WTC11 (cell line): ENCODE data around the gene VPS4B. TPM values are rescaled to one million over a fixed set of nuclear protein-coding genes. Genes with fewer than 3 reads are reported as not detected.

ENCODE experiments used
- ATAC-seq: fragments of 200-7000 bp; cut with Tn5 transposase; 2 replicates; pipeline ENCODE4 v1.10.0; 2021; ENCODE audit warnings: mild to moderate bottlenecking, moderate library complexity
- CTCF ChIA-PET: fragments of 300-600 bp; sonication (Branson Sonifier 250); formaldehyde crosslinking; loops from one replicate; lab custom pipeline; 2021; ENCODE audit warnings: antibody characterized with exemption; lab: Charles Lee
- POLR2A ChIA-PET: fragments of 350-600 bp; sonication (Branson Sonifier 250); formaldehyde crosslinking; loops from one replicate; lab custom pipeline; 2021; ENCODE audit warnings: antibody characterized with exemption; lab: Charles Lee
- DNase-seq: peaks from one replicate; pipeline ENCODE4 v3.0.0; 2021; ENCODE audit warnings: low spot score
- H3K27ac Mint-ChIP-seq: 2 replicates; pipeline ENCODE4 v1.8.0; 2021; ENCODE audit warnings: mixed read lengths
- H3K27me3 Mint-ChIP-seq: 2 replicates; pipeline ENCODE4 v1.8.0; 2021; ENCODE audit warnings: low read depth, mild to moderate bottlenecking, moderate library complexity, mixed read lengths
- H3K36me3 Mint-ChIP-seq: 2 replicates; pipeline ENCODE4 v1.8.0; 2021; ENCODE audit warnings: mixed read lengths
- H3K4me1 Mint-ChIP-seq: 2 replicates; pipeline ENCODE4 v1.8.0; 2022; ENCODE audit warnings: mixed read lengths
- H3K4me3 Mint-ChIP-seq: 2 replicates; pipeline ENCODE4 v1.8.0; 2021; ENCODE audit warnings: mild to moderate bottlenecking, moderate library complexity, mixed read lengths
- H3K9me3 Mint-ChIP-seq: 2 replicates; pipeline ENCODE4 v1.8.0; 2021; ENCODE audit warnings: mixed read lengths
- GRHL2 ChIP-seq: fragments of 250-450 bp; sonication (Bioruptor Pico); IDR thresholded peaks from 2 replicates; pipeline ENCODE4 v1.8.0; 2022; ENCODE audit warnings: mild to moderate bottlenecking, moderate library complexity; ENCODE audit not compliant: insufficient replicate concordance, severe bottlenecking
- MYBL2 ChIP-seq: sonication (generic); formaldehyde crosslinking; IDR thresholded peaks from 2 replicates; pipeline ENCODE4 v1.8.1; 2023; ENCODE audit warnings: mild to moderate bottlenecking, moderate library complexity, missing genetic modification reagents
- RORB ChIP-seq: fragments of 250-450 bp; sonication (Bioruptor Pico); IDR thresholded peaks from 2 replicates; pipeline ENCODE4 v1.9.0; 2021; ENCODE audit warnings: mild to moderate bottlenecking
- ZNF121 ChIP-seq: sonication (generic); formaldehyde crosslinking; IDR thresholded peaks from 2 replicates; pipeline ENCODE4 v1.8.0; 2023; ENCODE audit warnings: missing genetic modification reagents
- ZNF317 ChIP-seq: sonication (generic); formaldehyde crosslinking; IDR thresholded peaks from 2 replicates; pipeline ENCODE4 v1.8.1; 2023; ENCODE audit warnings: low read depth, mild to moderate bottlenecking, moderate library complexity, missing genetic modification reagents, borderline replicate concordance
- ZNF396 ChIP-seq: fragments of 250-450 bp; sonication (Bioruptor Pico); IDR thresholded peaks from 2 replicates; pipeline ENCODE4 v1.8.0; 2021; ENCODE audit warnings: mild to moderate bottlenecking, moderate library complexity, borderline replicate concordance
- total RNA-seq: library from RNA; stranded (reverse); gene quantifications from 3 replicates; pipeline ENCODE4 v1.2.3, GENCODE V29; 2021
- TF ChIP-seq, protein P1 (sequence below): sonication (generic); formaldehyde crosslinking; IDR thresholded peaks from 2 replicates; pipeline ENCODE4 v1.8.1; 2023; ENCODE audit warnings: mild to moderate bottlenecking, moderate library complexity, missing genetic modification reagents
- TF ChIP-seq, protein P2 (sequence below): sonication (generic); formaldehyde crosslinking; IDR thresholded peaks from 2 replicates; pipeline ENCODE4 v1.8.0; 2022; ENCODE audit warnings: missing genetic modification reagents
- TF ChIP-seq, protein P3 (sequence below): sonication (generic); formaldehyde crosslinking; IDR thresholded peaks from 2 replicates; pipeline ENCODE4 v1.8.1; 2022; ENCODE audit warnings: mild to moderate bottlenecking, moderate library complexity, missing genetic modification reagents
- TF ChIP-seq, protein P4 (sequence below): sonication (generic); formaldehyde crosslinking; IDR thresholded peaks from 2 replicates; pipeline ENCODE4 v1.8.1; 2022; ENCODE audit warnings: low read depth, missing genetic modification reagents, borderline replicate concordance
- TF ChIP-seq, protein P5 (sequence below): sonication (generic); formaldehyde crosslinking; IDR thresholded peaks from 2 replicates; pipeline ENCODE4 v1.8.0; 2022; ENCODE audit warnings: mild to moderate bottlenecking, missing genetic modification reagents
- TF ChIP-seq, protein P6 (sequence below): sonication (generic); formaldehyde crosslinking; IDR thresholded peaks from 2 replicates; pipeline ENCODE4 v1.8.1; 2023; ENCODE audit warnings: mild to moderate bottlenecking, missing genetic modification reagents

Gene VPS4B
- total RNA-seq, 1 experiment from 2014 or later: 37.8 TPM

DNA sequence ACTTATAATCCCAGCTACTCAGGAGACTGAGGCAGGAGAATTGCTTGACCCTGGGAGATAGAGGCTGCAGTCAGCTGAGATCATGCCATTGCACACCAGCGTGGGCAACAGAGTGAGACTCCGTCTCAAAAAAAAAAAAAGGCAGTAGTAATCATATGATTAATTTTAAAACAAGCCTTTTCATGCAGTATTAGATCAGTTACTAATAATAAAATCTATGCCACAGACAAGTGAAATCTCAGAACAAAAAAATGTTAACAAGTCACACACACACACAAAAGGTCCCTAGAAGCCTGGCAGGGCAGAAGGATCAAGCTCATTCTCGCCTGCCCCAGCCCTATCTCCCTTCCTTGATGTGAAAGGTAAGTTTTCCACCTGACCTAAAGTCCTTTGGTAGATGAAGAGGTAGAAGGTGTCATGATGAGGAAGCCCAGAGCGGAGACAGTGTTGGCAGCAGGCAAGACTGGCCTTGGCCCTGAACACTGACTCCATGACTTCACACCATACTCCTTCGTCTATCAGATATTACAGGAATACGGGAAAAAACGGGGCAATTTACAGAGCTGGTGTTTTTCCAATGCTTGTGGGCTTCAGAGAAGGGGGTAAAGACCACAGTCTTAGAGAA lies 65.9 kb downstream of the VPS4B start:
- TF ChIP-seq, protein P1, sequence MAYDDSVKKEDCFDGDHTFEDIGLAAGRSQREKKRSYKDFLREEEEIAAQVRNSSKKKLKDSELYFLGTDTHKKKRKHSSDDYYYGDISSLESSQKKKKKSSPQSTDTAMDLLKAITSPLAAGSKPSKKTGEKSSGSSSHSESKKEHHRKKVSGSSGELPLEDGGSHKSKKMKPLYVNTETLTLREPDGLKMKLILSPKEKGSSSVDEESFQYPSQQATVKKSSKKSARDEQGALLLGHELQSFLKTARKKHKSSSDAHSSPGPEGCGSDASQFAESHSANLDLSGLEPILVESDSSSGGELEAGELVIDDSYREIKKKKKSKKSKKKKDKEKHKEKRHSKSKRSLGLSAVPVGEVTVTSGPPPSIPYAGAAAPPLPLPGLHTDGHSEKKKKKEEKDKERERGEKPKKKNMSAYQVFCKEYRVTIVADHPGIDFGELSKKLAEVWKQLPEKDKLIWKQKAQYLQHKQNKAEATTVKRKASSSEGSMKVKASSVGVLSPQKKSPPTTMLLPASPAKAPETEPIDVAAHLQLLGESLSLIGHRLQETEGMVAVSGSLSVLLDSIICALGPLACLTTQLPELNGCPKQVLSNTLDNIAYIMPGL: no peak
- no peak for TF ChIP-seq ZNF317
- TF ChIP-seq, protein P2, sequence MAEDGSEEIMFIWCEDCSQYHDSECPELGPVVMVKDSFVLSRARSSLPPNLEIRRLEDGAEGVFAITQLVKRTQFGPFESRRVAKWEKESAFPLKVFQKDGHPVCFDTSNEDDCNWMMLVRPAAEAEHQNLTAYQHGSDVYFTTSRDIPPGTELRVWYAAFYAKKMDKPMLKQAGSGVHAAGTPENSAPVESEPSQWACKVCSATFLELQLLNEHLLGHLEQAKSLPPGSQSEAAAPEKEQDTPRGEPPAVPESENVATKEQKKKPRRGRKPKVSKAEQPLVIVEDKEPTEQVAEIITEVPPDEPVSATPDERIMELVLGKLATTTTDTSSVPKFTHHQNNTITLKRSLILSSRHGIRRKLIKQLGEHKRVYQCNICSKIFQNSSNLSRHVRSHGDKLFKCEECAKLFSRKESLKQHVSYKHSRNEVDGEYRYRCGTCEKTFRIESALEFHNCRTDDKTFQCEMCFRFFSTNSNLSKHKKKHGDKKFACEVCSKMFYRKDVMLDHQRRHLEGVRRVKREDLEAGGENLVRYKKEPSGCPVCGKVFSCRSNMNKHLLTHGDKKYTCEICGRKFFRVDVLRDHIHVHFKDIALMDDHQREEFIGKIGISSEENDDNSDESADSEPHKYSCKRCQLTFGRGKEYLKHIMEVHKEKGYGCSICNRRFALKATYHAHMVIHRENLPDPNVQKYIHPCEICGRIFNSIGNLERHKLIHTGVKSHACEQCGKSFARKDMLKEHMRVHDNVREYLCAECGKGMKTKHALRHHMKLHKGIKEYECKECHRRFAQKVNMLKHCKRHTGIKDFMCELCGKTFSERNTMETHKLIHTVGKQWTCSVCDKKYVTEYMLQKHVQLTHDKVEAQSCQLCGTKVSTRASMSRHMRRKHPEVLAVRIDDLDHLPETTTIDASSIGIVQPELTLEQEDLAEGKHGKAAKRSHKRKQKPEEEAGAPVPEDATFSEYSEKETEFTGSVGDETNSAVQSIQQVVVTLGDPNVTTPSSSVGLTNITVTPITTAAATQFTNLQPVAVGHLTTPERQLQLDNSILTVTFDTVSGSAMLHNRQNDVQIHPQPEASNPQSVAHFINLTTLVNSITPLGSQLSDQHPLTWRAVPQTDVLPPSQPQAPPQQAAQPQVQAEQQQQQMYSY (CRISPR knock-in tag): no peak
- TF ChIP-seq GRHL2 (CRISPR knock-in tag): no peak
- TF ChIP-seq, protein P3, sequence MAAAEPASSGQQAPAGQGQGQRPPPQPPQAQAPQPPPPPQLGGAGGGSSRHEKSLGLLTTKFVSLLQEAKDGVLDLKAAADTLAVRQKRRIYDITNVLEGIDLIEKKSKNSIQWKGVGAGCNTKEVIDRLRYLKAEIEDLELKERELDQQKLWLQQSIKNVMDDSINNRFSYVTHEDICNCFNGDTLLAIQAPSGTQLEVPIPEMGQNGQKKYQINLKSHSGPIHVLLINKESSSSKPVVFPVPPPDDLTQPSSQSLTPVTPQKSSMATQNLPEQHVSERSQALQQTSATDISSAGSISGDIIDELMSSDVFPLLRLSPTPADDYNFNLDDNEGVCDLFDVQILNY (CRISPR knock-in tag): no peak
- no peak for TF ChIP-seq ZNF121 (CRISPR knock-in tag)
- TF ChIP-seq, protein P4, sequence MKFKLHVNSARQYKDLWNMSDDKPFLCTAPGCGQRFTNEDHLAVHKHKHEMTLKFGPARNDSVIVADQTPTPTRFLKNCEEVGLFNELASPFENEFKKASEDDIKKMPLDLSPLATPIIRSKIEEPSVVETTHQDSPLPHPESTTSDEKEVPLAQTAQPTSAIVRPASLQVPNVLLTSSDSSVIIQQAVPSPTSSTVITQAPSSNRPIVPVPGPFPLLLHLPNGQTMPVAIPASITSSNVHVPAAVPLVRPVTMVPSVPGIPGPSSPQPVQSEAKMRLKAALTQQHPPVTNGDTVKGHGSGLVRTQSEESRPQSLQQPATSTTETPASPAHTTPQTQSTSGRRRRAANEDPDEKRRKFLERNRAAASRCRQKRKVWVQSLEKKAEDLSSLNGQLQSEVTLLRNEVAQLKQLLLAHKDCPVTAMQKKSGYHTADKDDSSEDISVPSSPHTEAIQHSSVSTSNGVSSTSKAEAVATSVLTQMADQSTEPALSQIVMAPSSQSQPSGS: no peak
- TF ChIP-seq, protein P5, sequence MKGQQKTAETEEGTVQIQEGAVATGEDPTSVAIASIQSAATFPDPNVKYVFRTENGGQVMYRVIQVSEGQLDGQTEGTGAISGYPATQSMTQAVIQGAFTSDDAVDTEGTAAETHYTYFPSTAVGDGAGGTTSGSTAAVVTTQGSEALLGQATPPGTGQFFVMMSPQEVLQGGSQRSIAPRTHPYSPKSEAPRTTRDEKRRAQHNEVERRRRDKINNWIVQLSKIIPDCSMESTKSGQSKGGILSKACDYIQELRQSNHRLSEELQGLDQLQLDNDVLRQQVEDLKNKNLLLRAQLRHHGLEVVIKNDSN (CRISPR knock-in tag): no peak
- TF ChIP-seq, all 79 proteins: peak for 0
- ATAC-seq (no peak), DNase-seq (no peak)
- POLR2A ChIA-PET: no interaction called here
- Mint-ChIP-seq H3K4me3 (no peak overlapping the region), H3K27me3 (no peaks in the 10 kb centered on the region), H3K9me3 (no peaks in the 10 kb centered on the region), H3K27ac (no peak overlapping the region), H3K36me3 (peaks cover 51% of the 10 kb centered on the region), H3K4me1 (no peaks in the 10 kb centered on the region)
- CTCF ChIA-PET: interaction anchor here (1.0 to 1.2 kb wide), 2 partner anchors 10 to 17 kb away, joined by 3 to 5 read pairs; no protein-coding TSS in a partner anchor

DNA sequence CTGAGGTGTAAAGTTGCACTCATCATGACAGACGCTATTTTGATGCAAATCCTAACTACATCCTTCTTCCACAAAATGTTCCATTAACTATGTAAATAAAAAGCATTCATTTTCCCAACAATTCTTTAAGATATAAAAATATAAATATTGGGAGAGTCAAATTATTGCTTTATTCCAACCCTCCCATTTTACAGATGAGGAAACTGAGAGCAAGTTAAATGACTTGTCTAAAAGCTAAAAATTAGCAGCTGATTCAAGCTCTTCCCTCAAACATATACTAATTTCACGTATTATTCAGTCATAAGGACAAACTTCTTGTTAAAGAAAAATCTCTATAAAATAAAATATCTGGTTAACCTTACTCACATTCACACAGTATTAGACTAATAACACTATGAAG lies 72.0 kb downstream of the VPS4B start:
- Mint-ChIP-seq H3K4me1 (no peaks in the 10 kb centered on the region), H3K36me3 (peaks cover 61% of the 10 kb centered on the region)
- CTCF ChIA-PET: interaction anchor here (1.3 kb wide), 1 partner anchor 10 kb away, joined by 5 read pairs; no protein-coding TSS in a partner anchor

More for the DNA sequence above, 72.0 kb downstream of the VPS4B start:
- DNase-seq (no peak), ATAC-seq (no peak)
- H3K4me3 Mint-ChIP-seq: no peak overlapping the region
- no peaks in the 10 kb centered on the region for H3K9me3 Mint-ChIP-seq
- TF ChIP-seq, protein P6, sequence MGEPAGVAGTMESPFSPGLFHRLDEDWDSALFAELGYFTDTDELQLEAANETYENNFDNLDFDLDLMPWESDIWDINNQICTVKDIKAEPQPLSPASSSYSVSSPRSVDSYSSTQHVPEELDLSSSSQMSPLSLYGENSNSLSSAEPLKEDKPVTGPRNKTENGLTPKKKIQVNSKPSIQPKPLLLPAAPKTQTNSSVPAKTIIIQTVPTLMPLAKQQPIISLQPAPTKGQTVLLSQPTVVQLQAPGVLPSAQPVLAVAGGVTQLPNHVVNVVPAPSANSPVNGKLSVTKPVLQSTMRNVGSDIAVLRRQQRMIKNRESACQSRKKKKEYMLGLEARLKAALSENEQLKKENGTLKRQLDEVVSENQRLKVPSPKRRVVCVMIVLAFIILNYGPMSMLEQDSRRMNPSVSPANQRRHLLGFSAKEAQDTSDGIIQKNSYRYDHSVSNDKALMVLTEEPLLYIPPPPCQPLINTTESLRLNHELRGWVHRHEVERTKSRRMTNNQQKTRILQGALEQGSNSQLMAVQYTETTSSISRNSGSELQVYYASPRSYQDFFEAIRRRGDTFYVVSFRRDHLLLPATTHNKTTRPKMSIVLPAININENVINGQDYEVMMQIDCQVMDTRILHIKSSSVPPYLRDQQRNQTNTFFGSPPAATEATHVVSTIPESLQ (CRISPR knock-in tag): no peak
- no peak for TF ChIP-seq ZNF396 (CRISPR knock-in tag)
- no peak for TF ChIP-seq ZNF121 (CRISPR knock-in tag)
- no peak for TF ChIP-seq RORB (CRISPR knock-in tag)
- no peak for TF ChIP-seq MYBL2 (CRISPR knock-in tag)
- H3K27ac Mint-ChIP-seq: no peak overlapping the region
- H3K27me3 Mint-ChIP-seq: no peaks in the 10 kb centered on the region
- POLR2A ChIA-PET: interaction anchor here (0.6 kb wide), 2 partner anchors 493 to 555 kb away, joined by 5 to 9 read pairs; no protein-coding TSS in a partner anchor
